Measurements from ENCODE around the gene SDK2. TPM values are rescaled to one million over a fixed set of nuclear protein-coding genes. Genes with fewer than 3 reads are reported as not detected.
A peak's percentile ranks its signal among the peaks of the same experiment; 100 is the strongest.

Gene SDK2
- total and polyA plus RNA-seq, 2 experiments from 2014 or later: 0.74 to 5.1 TPM

DNA sequence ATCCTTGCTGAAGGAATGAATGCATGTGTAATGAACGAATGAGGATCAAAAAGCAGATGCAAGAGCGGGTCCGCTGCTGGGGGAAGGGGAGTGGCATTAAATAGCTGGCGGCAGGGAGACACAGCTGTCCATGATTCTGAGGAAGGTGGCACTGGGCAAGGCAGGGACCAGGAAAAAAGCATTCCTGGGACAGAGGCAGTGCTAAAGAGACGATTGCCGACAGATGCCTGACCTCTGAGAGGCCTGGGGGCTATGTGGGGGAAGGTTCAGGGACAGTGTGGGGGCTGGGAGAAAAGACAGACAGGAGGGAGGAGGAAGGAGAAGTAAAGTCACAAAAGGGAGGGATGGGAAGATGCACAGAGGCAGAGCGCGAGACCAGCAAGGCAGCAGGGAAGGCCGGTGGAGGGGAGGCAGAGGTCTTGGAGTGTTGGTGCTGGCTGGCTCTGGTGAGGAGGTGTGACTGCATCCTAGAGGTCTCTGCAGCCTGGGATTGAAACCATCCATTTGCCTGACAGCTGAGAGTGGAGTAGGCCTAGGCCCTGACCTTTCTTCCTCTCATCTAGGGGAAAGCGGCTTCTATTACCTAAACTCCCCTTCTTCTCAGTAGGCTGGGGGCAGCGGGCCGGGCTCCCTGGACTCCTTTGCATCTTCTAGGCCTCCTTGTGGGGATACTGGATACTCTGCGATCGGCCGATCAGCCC, 109.9 kb downstream of the SDK2 start (continued):
- TF ChIP-seq, protein P1, sequence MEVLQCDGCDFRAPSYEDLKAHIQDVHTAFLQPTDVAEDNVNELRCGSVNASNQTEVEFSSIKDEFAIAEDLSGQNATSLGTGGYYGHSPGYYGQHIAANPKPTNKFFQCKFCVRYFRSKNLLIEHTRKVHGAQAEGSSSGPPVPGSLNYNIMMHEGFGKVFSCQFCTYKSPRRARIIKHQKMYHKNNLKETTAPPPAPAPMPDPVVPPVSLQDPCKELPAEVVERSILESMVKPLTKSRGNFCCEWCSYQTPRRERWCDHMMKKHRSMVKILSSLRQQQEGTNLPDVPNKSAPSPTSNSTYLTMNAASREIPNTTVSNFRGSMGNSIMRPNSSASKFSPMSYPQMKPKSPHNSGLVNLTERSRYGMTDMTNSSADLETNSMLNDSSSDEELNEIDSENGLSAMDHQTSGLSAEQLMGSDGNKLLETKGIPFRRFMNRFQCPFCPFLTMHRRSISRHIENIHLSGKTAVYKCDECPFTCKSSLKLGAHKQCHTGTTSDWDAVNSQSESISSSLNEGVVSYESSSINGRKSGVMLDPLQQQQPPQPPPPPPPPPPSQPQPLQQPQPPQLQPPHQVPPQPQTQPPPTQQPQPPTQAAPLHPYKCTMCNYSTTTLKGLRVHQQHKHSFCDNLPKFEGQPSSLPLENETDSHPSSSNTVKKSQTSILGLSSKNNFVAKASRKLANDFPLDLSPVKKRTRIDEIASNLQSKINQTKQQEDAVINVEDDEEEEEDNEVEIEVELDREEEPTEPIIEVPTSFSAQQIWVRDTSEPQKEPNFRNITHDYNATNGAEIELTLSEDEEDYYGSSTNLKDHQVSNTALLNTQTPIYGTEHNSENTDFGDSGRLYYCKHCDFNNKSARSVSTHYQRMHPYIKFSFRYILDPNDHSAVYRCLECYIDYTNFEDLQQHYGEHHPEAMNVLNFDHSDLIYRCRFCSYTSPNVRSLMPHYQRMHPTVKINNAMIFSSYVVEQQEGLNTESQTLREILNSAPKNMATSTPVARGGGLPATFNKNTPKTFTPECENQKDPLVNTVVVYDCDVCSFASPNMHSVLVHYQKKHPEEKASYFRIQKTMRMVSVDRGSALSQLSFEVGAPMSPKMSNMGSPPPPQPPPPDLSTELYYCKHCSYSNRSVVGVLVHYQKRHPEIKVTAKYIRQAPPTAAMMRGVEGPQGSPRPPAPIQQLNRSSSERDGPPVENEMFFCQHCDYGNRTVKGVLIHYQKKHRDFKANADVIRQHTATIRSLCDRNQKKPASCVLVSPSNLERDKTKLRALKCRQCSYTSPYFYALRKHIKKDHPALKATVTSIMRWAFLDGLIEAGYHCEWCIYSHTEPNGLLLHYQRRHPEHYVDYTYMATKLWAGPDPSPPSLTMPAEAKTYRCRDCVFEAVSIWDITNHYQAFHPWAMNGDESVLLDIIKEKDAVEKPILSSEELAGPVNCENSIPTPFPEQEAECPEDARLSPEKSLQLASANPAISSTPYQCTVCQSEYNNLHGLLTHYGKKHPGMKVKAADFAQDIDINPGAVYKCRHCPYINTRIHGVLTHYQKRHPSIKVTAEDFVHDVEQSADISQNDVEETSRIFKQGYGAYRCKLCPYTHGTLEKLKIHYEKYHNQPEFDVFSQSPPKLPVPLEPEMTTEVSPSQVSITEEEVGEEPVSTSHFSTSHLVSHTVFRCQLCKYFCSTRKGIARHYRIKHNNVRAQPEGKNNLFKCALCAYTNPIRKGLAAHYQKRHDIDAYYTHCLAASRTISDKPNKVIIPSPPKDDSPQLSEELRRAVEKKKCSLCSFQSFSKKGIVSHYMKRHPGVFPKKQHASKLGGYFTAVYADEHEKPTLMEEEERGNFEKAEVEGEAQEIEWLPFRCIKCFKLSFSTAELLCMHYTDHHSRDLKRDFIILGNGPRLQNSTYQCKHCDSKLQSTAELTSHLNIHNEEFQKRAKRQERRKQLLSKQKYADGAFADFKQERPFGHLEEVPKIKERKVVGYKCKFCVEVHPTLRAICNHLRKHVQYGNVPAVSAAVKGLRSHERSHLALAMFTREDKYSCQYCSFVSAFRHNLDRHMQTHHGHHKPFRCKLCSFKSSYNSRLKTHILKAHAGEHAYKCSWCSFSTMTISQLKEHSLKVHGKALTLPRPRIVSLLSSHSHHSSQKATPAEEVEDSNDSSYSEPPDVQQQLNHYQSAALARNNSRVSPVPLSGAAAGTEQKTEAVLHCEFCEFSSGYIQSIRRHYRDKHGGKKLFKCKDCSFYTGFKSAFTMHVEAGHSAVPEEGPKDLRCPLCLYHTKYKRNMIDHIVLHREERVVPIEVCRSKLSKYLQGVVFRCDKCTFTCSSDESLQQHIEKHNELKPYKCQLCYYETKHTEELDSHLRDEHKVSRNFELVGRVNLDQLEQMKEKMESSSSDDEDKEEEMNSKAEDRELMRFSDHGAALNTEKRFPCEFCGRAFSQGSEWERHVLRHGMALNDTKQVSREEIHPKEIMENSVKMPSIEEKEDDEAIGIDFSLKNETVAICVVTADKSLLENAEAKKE (CRISPR knock-in tag; IDR thresholded peaks at IDR 0.05): no peak
- TF ChIP-seq NANOG (IDR thresholded peaks at IDR 0.05; ENCODE audit: borderline replicate concordance): no peak

DNA sequence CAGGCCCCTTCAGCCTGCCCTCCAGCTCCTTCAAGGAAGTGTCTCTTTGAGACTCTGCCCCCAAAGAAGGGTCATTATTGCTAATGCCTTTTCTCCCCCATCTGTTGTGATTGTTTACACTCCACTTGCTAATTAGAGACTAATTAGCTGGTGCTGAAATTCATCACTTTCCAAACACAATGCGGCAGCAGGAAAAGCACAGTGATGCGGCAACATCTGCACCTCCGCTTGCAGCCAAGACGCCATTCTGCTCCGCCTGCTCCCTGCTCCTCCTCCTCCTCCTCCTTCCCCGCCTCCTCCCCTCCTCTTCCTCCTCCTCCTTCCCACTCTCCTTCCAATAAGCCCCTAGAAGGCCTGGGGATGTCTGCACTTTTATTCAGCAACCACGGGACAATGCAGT, 110.5 kb downstream of the SDK2 start:
- TF ChIP-seq ZNF331 (CRISPR knock-in tag; IDR thresholded peaks at IDR 0.05; ENCODE audit: low read depth) (no peak), CREB1 (CRISPR knock-in tag; IDR thresholded peaks at IDR 0.05; ENCODE audit: low read depth) (no peak)
- no peak overlapping the region for H3K4me3 ChIP-seq
- peak overlapping the region; percentile 92 for H2AFZ ChIP-seq
- H3K4me1 Mint-ChIP-seq: peaks cover 28% of the 10 kb centered on the region
- H4K20me1 ChIP-seq (replicated peaks; ENCODE audit: insufficient read depth): no peaks in the 10 kb centered on the region
- peaks cover 8% of the 10 kb centered on the region; the same call in 1 of the 2 replicates for H3K4me1 ChIP-seq (ENCODE audit: insufficient read depth)
- H3K4me2 ChIP-seq: no peak overlapping the region
- no peak overlapping the region for H3K4me3 Mint-ChIP-seq
- H3K9me2 ChIP-seq (ENCODE audit: insufficient read depth): no peaks in the 10 kb centered on the region
- no peak overlapping the region for H3K27ac ChIP-seq (ENCODE audit: low read depth)
- H3K79me2 ChIP-seq (replicated peaks; ENCODE audit: insufficient read depth): no peaks in the 10 kb centered on the region
- ATAC-seq (peak; percentile 45), DNase-seq (ENCODE audit: low spot score) (no peak)
- H3K27me3 Mint-ChIP-seq (ENCODE audit: insufficient read depth, low read depth, poor library complexity): peaks cover 13% of the 10 kb centered on the region
- no peaks in the 10 kb centered on the region for H3K36me3 ChIP-seq (ENCODE audit: insufficient read depth)
- H3K36me3 Mint-ChIP-seq (ENCODE audit: low read depth): no peaks in the 10 kb centered on the region
- H3K27me3 ChIP-seq (ENCODE audit: insufficient read depth): no peaks in the 10 kb centered on the region
- H3K9me3 Mint-ChIP-seq: no peaks in the 10 kb centered on the region
- no peaks in the 10 kb centered on the region for H3F3A ChIP-seq (replicated peaks; ENCODE audit: low read depth)
- no peak overlapping the region for H3K27ac Mint-ChIP-seq
